ENCODE measurements around the gene TMPRSS15. TPM values are rescaled to one million over a fixed set of nuclear protein-coding genes. Genes with fewer than 3 reads are reported as not detected.

The TMPRSS15 gene
- not detected for total RNA-seq
- 0.05 TPM for total RNA-seq (2013)

DNA sequence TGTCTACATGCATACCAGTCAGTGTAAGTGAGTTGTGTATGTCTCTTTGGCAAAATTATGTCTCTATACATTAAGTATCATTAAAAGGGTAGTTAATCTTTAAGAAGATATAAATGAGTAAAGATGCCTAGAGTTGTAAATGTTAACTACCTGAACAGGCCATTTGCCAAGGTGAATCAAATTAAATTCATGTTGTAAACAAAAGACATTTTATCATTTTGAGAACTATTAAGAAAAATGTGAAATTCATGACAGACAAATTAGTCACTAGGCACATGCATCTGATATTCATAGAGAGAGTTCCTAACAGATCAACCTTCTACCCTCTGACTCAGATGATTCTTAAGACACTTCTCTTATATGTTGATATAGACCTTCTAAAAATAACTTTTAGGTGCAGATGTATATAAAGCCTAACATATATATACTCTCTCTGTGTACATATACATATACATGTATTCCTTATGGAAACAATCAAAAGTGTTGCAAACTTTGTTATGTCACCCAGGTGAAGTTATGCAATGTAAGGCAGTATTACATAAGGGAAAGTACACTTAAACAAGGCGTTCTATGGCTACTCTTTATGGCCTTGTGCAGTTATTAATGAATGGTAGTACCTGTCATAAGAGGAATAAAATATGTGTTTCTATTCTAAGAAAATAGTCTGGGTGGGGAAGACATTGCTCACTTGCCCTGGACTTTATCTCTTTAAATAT, at the start of gene TMPRSS15:
TSS of gene TMPRSS15 (minus strand) at position 51 of the 716 bp plus-strand sequence. CDS start 163 bp downstream, outside the sequence.
- Mint-ChIP-seq H3K27me3 (ENCODE audit: low read depth in 2 of 2) (no peaks in the 10 kb centered on the region), H3K36me3 (no peaks in the 10 kb centered on the region), H3K9me3 (peaks cover 0 to 5% of the 10 kb centered on the region in 2 donors), H3K27ac (no peak within 1 kb of the TSS), H3K4me3 (no peak within 1 kb of the TSS), H3K4me1 (no peaks in the 10 kb centered on the region)
- 81% methylated on average over 1 of the region's 1 CpG for WGBS (ENCODE audit: insufficient coverage)
- TF ChIP-seq, protein P1, sequence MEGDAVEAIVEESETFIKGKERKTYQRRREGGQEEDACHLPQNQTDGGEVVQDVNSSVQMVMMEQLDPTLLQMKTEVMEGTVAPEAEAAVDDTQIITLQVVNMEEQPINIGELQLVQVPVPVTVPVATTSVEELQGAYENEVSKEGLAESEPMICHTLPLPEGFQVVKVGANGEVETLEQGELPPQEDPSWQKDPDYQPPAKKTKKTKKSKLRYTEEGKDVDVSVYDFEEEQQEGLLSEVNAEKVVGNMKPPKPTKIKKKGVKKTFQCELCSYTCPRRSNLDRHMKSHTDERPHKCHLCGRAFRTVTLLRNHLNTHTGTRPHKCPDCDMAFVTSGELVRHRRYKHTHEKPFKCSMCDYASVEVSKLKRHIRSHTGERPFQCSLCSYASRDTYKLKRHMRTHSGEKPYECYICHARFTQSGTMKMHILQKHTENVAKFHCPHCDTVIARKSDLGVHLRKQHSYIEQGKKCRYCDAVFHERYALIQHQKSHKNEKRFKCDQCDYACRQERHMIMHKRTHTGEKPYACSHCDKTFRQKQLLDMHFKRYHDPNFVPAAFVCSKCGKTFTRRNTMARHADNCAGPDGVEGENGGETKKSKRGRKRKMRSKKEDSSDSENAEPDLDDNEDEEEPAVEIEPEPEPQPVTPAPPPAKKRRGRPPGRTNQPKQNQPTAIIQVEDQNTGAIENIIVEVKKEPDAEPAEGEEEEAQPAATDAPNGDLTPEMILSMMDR (IDR thresholded peaks at IDR 0.05) = no peak
- intact Hi-C loops (cut with micrococcal nuclease) = no loop called here
- Histone ChIP-seq H3K4me1 (ENCODE audit: control insufficient read depth, insufficient read depth, low read length) (no peaks in the 10 kb centered on the region), H3K27ac (ENCODE audit: low read length) (no peak within 1 kb of the TSS), H3K4me3 (ENCODE audit: low read length) (no peak within 1 kb of the TSS), H3K36me3 (ENCODE audit: control insufficient read depth, insufficient read depth, low read length) (no peaks in the 10 kb centered on the region), H3K9me3 (ENCODE audit: control insufficient read depth, insufficient read depth, low read length) (no peaks in the 10 kb centered on the region), H3K27me3 (ENCODE audit: control insufficient read depth, insufficient read depth, low read length) (no peaks in the 10 kb centered on the region)
- ATAC-seq = no peak
- DNase-seq = no peak

DNA sequence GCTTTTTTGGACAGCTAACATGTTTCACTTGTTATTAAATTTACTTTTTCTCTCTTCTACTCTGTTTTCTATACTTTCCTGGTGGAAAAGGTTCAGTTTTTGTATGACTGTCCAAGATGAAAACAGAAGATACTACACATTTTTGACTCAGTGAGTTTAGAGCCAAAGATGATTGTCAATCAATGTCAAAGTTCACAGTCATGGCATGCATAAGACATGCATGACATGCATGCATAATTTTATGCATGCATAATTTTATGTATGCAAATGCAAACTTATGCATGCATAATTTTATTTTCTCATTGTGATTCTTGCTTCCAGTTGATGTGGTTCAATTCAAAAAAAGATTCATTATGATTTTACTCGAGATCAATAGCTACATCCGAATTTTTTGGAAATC, 48.1 kb upstream of the TMPRSS15 start:
- no peak for ATAC-seq
- Mint-ChIP-seq H3K27ac (no peak overlapping the region), H3K4me3 (no peak overlapping the region), H3K4me1 (no peaks in the 10 kb centered on the region), H3K9me3 (peaks cover 4 to 9% of the 10 kb centered on the region in 2 donors), H3K27me3 (ENCODE audit: low read depth in 2 of 2) (no peaks in the 10 kb centered on the region), H3K36me3 (no peaks in the 10 kb centered on the region)
- no peaks in the 10 kb centered on the region for H3K27me3 ChIP-seq (ENCODE audit: control insufficient read depth, insufficient read depth, low read length)
- H3K27ac ChIP-seq (ENCODE audit: low read length) = no peak overlapping the region
- WGBS (ENCODE audit: insufficient coverage) = 91% methylated on average over 2 of the region's 2 CpGs
- TF ChIP-seq, protein P1 (IDR thresholded peaks at IDR 0.05) = no peak
- no peaks in the 10 kb centered on the region for H3K9me3 ChIP-seq (ENCODE audit: control insufficient read depth, insufficient read depth, low read length)
- no peaks in the 10 kb centered on the region for H3K4me1 ChIP-seq (ENCODE audit: control insufficient read depth, insufficient read depth, low read length)
- DNase-seq = no peak
- intact Hi-C loops (cut with micrococcal nuclease) = no loop called here
- H3K4me3 ChIP-seq (ENCODE audit: low read length) = no peak overlapping the region
- H3K36me3 ChIP-seq (ENCODE audit: control insufficient read depth, insufficient read depth, low read length) = no peaks in the 10 kb centered on the region

DNA sequence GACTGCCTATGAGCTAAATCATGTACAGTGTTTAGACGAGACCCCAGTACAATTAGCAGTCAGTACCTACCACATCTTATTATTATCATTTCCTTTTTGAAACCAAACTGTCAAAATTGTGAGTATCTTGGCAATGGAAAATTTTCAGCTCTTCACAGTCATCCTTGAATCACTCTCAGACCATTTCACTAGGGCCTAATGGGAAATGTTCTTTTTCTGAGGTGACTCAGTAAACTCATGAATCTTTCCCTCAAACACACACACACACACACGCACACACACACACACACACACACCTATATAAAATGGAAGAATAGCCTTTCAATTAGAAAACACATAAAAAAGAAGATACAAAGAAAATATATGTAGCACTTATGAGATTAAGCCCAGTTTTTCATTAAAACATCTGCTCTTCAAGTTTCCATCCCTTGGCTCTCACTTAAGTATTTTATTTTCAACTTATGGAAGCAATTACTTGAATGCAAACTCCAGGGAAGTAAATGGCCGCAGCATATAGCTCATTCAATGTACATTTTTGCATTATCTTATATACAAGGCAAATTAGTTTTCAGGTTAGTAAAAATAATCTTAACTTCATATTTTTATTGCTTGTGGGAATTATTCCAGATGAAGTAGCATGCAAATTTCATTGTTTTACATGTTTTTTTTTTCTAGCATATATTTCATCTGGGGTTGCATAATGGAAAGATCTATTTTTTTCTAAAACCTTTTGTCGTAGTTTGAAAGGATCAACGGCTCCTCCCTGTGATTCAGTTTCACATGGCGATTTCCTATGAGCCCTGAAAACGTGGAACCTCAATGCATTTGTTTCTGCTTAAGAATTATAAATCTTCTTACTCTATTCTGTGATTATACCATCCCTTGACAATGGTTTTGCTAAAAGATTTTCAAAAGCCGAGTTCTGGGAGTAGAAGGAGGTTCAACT, 46.3 kb upstream of the TMPRSS15 start:
- H3K27me3 Mint-ChIP-seq (ENCODE audit: low read depth in 2 of 2) = no peaks in the 10 kb centered on the region
- intact Hi-C loops (cut with micrococcal nuclease) = no loop called here
- no peak overlapping the region for H3K4me3 Mint-ChIP-seq

More for the DNA sequence above, 46.3 kb upstream of the TMPRSS15 start:
- Mint-ChIP-seq H3K27ac (no peak overlapping the region), H3K36me3 (no peaks in the 10 kb centered on the region), H3K4me1 (no peaks in the 10 kb centered on the region), H3K9me3 (peaks cover 8 to 14% of the 10 kb centered on the region in 2 donors)
- Histone ChIP-seq H3K4me3 (ENCODE audit: low read length) (no peak overlapping the region), H3K9me3 (ENCODE audit: control insufficient read depth, insufficient read depth, low read length) (no peaks in the 10 kb centered on the region), H3K4me1 (ENCODE audit: control insufficient read depth, insufficient read depth, low read length) (no peaks in the 10 kb centered on the region), H3K27me3 (ENCODE audit: control insufficient read depth, insufficient read depth, low read length) (no peaks in the 10 kb centered on the region), H3K36me3 (ENCODE audit: control insufficient read depth, insufficient read depth, low read length) (no peaks in the 10 kb centered on the region), H3K27ac (ENCODE audit: low read length) (no peak overlapping the region)
- ATAC-seq (no peak), DNase-seq (no peak)
- 81% methylated on average over 5 of the region's 8 CpGs for WGBS (ENCODE audit: insufficient coverage)
- TF ChIP-seq, protein P1 (IDR thresholded peaks at IDR 0.05) = no peak
